ENCODE data around the gene AAMP.
"Not testable (repeated sequence)": the region's sequence is repeated elsewhere in the genome, so short reads cannot be mapped to it uniquely, and the experiment has no call there.

Gene AAMP

GRCh38 chr2:218312267-218312756 lies 42.4 kb upstream of the AAMP start:
- no peak for DNase-seq (ENCODE audit: low spot score)
- H3K4me3 ChIP-seq: no peak overlapping the region
- no peak for TF ChIP-seq CTCF (IDR thresholded peaks at IDR 0.05)
- H3K27ac ChIP-seq: no peak overlapping the region

DNA sequence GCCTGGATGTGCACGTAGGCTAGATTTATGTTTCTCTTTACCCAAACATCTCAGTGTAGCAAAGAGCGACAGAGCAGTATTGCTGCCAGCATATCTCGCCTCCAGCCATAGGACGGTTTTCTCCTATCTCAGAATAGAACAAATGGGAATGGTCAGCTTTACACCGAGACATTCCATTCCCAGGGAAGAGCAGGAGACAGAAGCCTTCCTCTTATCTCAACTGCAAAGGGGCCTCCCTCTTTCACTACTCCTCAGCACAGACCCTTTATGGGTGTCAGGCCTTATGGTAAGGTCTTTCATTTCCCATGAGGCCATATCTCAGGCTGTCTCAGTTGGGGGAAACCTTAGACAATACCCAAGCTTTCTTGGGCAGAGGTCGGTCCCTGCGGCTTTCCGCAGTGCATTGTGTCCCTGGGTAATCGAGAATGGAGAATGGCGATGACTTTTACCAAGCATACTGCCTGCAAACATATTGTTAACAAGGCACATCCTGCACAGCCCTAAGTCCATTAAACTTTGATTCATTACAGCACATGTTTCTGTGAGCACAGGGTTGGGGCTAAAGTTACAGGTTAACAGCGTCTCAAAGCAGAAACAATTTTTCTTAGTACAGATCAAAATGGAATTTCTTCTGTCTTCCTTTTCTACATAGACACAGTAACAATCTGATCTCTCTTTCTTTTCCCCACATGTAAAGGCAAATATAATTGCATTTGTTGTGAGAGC lies 41.8 kb upstream of the AAMP start:
- not testable (repeated sequence) for H3K27ac ChIP-seq; DNase-seq (ENCODE audit: low spot score); H3K4me3 ChIP-seq

DNA sequence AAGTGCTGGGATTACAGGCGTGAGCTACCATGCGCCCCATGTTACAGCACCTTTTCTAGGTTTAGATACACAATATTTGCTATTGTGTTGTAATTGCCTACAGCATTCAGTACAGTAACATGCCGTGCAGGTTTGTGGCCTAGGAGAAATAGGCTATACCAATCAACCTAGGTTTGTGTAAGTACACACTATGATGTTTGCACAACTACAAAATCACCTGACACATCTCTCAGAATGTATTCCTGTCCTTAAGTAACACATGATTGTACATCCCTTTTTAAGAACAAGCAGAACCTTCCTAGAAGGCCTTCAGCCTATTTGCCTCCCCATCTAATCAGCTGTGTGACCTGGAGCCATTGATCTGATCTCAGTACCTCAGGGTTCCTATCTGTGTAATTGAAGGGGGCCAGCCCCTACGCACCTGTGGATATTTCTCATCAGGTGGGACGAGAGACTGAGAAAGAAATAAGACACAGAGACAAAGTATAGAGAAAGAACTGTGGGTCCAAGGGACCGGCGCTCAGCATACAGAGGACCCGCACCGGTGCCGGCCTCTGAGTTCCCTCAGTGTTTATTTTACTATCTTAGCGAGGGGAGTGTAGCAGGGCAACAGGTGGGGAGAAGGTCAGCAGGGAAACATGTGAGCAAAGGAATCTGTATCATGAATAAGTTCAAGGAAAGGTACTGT lies 41.1 kb upstream of the AAMP start:
- TF ChIP-seq CTCF (IDR thresholded peaks at IDR 0.05): no peak
- H3K4me3 ChIP-seq: no peak overlapping the region
- no peak for DNase-seq (ENCODE audit: low spot score)
- no peak overlapping the region for H3K27ac ChIP-seq

DNA sequence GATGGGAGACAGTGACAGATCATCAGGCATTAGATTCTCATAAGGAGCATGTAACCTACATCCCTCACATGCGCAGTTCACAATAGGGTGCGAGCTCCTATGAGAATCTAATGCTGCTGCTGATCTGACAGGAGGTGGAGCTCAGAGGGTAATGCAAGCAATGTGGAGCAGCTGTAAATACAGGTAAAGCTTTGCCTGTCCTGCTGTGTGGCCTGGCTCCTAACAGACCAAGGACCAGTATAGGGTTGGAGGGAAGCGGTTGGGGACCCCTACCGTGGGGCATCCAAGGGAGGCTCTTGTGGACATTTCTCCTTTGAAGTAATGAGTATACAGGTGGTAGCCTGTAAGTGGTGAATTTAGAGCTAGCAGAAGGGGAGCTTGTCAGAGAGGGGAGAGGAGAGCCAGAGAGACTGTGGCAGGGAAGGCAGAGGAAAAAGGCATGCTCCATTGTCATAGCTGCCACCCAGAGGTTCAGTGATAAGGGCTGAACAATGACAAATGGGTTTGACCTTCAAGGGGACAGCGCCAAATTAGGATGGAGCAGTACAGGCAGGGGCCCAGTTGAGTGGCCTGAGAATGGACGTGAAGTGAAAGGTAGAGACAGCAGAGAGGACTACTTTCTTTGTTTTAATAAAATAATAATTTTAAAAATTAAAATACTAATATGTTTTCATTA lies 37.6 kb upstream of the AAMP start:
- Histone ChIP-seq H3K27ac (no peak overlapping the region), H3K4me3 (no peak overlapping the region)
- no peak for DNase-seq (ENCODE audit: low spot score)
- TF ChIP-seq CTCF (IDR thresholded peaks at IDR 0.05): no peak

DNA sequence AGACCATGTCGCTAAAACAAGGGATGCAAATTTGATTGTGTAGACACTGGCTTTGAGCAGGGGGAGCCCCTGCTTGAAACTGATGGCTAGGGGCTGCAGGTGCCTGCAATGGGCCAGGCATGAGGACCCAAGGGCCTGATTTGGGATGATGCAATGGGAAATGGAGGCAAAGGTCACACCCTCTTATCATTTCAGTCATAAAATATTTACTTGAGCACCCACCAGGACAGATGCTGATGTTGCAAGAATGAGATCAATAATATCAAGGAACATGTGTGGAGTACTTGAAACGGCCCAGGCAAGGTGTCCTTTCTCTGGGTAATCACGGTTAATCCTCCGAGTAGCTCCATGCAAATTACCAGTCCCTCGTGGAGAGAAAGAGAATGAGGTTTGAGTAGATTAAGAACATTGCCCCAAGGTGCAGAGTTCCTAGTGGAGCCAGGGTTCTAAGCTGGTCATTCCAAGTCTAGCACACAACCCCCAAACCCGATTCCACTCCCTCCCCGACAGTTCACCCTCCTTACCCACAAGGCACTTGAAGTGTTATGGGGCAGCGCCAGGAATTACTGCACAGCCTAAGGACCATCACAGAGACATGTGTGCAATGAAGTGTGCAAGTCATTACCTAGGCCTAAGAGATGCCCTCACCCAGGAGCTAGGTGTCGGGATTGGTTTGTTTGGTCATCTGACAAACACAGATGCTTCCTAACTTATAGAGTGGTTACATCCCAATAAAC lies 36.4 kb upstream of the AAMP start:
- Histone ChIP-seq H3K4me3 (no peak overlapping the region), H3K27ac (no peak overlapping the region)
- DNase-seq (ENCODE audit: low spot score): no peak
- no peak for TF ChIP-seq CTCF (IDR thresholded peaks at IDR 0.05)

- H3K4me3 ChIP-seq: no peak overlapping the region
- DNase-seq (ENCODE audit: low spot score): no peak
- TF ChIP-seq CTCF (IDR thresholded peaks at IDR 0.05): no peak
- no peak overlapping the region for H3K27ac ChIP-seq
These were observed 35.4 kb upstream of the AAMP start for GRCh38 chr2:218305383-218305782.
